ENCODE results near the gene ATP6V1G3. TPM values are rescaled to one million over a fixed set of nuclear protein-coding genes. Genes with fewer than 3 reads are reported as not detected.

ATP6V1G3 gene
- total RNA-seq, 4 donors from 2014 or later: not detected

DNA sequence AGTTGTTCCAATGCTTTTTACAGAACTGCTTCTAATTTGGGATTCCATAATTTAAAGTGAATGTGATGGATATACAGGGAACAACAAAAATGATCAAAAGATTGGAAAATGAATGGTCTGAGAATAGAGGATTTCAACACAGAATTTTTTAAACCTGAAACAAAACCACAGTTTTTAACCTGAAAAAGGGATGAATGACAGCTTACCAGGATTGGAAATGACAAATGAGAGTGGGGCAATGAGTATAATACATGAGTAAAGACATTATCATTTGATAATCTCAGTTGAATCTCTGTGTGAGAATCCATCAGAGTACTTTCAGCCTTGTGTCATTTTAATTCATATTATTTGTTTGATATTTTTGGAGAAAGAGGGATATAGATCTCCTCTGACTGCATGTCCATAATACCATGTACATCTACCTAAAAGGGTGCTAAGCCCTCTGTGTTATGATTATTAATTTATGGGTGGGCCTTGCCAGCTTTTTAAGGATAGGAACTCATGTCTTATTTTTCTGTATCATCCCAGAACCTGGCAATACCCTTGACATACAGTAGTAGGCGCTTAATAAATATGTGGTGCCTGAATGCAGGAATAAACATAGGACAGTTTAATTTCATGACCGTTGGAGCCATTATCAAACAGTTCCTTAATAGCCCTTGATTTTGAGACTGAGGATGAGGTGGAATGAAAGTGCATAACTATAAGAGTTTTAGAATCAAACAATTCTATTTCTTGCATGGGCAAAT is 12.4 kb upstream of the ATP6V1G3 start:
- no peak for TF ChIP-seq CTCF (IDR thresholded peaks at IDR 0.05; ENCODE audit: low read depth)

- no peak for TF ChIP-seq CTCF (IDR thresholded peaks at IDR 0.05; ENCODE audit: low read depth)
Observed at GRCh38 chr1:198550941-198551524, 10.6 kb upstream of the ATP6V1G3 start.

- TF ChIP-seq CTCF (IDR thresholded peaks at IDR 0.05; ENCODE audit: low read depth): no peak
Observed at GRCh38 chr1:198549866-198550265, 9.4 kb upstream of the ATP6V1G3 start.

GRCh38 chr1:198548890-198549289 is 8.4 kb upstream of the ATP6V1G3 start:
- TF ChIP-seq CTCF (IDR thresholded peaks at IDR 0.05; ENCODE audit: low read depth): no peak

GRCh38 chr1:198545156-198545555 is 4.7 kb upstream of the ATP6V1G3 start:
- no peak for TF ChIP-seq CTCF (IDR thresholded peaks at IDR 0.05; ENCODE audit: low read depth)

DNA sequence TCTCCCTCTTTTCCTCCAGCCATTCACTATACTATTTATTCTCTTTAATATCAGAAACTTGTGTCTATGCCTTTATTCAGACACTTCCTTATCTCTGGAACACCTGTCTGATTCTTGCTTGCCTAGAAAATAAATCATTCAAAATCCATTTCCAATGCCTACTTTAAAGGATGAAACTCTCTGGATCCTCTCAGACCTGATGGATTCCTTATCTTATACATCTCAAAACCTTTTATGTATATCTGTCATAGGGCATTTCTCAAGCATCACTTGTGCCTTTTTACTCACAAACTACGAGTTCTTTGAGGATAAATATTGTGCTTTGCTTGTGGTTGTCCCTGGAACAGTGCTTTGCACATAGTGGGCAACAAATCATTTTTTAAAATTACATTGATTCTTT is 3.8 kb upstream of the ATP6V1G3 start:
- no peak for TF ChIP-seq CTCF (IDR thresholded peaks at IDR 0.05; ENCODE audit: low read depth)

DNA sequence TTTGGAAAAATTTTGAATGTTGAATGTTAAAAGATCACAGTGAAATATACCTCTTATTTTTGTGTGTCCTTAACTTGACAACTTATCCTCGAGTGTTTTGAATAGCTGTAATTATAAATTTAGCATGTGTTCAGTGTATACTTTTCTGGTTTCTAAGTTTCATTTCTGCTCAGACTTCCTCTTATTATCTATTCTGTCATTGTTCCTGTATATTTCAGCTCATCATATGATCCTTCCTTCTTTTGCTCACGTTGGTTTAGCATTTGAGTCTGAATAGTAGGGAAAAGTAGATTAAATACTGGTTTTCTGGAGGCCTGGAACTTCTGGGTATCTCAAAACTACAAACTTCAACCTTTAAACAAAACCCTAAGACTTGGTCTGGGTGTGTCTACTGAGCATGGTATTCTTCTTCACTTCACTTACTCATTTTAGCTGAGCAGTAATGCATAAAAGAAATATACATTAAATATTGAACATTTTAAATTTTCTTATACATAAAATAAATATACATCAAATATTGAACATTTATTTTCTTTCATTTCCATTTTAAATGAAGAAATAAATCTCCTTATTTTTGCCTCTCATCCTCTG is 3.3 kb upstream of the ATP6V1G3 start:
- no peak for TF ChIP-seq CTCF (IDR thresholded peaks at IDR 0.05; ENCODE audit: low read depth)

All from subcutaneous adipose tissue (tissue), 4 donors.